NCI-H187 treated with DMSO at 0.1 percent for 48 hours (cell line): ENCODE measurements around the gene SPAAR.
"Not testable (repeated sequence)": the region's sequence is repeated elsewhere in the genome, so short reads cannot be mapped to it uniquely, and the experiment has no call there.

Experiments used
- DNase-seq: peaks from one replicate; lab custom pipeline; 2025; lab: John Stamatoyannopoulos, UW

Gene SPAAR

GRCh38 chr9:35904338-35904737, 5.0 kb upstream of the SPAAR start:
- DNase-seq, result no peak

DNA sequence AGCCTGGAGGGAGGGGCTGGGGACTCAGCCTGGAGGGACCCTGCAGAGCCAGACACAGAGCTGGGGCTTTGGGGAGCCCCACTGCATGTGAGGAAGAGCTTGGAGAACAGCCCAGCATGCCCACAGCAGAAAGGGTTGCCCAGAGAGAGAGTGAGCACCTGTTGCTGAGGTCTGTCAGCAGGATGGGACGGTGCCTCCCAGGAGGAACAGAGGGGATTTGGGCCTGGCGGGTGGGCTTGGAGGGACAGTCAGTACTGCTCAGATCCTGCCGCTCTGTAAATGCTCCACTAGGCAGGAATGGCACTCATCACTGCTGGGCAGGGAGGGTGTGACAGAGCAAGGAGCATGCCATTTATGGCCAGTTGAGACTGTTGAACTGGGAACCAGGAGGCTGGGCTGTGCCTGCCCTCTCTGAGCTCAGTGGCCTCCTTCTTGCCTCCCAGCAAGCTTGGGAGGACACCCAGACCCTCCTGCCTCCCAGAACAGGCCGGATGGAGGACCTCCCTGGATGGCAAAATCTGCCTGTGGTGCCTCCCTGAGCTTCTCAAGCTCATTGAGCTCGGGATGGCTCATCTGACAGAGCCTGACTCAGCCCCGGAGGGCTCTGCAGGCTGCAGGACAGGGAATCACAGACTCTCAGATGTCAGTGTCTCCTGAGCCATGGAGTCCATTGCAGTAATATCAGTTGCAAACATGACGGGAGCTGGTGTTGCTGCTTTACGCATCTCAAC, 4.1 kb upstream of the SPAAR start:
- no peak for DNase-seq

DNA sequence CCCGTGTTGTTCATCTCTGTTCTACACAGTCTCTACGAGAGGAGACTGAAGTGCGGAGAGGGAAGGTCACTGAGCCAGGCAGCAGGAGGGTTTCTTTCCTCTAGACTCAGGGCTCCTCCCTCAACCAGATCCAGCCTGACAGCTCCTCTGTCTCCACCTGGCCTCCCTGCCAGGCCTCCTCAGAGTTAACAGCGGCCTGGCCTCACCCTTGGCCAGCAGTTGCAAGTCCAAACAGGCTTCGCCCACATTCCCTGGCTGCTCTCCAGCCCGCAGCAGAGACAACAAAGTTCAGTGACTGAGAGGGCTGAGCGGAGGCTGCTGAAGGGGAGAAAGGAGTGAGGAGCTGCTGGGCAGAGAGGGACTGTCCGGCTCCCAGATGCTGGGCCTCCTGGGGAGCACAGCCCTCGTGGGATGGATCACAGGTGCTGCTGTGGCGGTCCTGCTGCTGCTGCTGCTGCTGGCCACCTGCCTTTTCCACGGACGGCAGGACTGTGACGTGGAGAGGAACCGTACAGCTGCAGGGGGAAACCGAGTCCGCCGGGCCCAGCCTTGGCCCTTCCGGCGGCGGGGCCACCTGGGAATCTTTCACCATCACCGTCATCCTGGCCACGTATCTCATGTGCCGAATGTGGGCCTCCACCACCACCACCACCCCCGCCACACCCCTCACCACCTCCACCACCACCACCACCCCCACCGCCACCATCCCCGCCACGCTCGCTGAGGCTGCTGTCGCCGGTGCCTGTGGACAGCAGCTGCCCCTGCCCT, 3.2 kb upstream of the SPAAR start, which contains the start of gene HRCT1:
HRCT1 (plus strand) TSS at position 291 of the 768 bp plus-strand sequence; CDS start at position 377, 86 bp downstream.
- DNase-seq, result no peak

DNA sequence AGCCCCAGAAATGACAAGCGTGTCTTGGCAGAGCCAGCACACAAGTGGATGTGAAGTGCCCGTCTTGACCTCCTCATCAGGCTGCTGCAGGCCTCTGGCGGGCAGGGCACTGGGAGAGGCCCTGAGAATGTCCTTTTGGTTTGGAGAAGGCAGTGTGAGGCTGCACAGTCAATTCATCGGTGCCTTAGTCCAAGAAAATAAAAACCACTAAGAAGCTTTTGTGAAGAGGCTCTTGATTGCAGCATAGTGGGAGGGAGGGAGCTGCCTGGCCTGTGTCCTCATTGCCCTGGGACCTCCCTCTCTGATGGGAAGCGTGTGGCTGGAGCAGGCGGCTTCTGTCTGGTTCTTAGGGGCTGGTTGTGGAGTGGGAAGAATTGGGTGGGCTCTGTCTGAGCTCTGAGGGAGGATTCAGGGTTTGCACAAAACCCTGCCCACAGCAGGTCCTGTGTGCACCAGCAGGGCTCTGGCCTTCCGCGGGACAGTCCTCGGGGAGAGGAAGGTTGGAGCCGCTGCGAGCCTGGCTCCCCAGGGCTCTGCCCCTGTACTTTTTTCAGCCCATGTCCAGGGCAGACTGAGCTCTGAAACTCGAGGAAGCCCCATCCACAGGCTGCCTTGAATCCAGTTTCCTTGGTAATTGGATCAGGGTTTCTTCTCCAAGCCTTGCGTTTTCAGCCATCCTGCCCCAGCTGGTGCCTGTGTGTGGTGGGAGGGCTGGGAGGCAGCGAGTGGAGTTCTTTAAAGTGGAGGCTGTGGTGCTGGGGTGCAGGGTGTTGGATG, 2.2 kb upstream of the SPAAR start:
- no peak for DNase-seq

- no peak for DNase-seq
Measured at GRCh38 chr9:35907711-35908503, 1.4 kb upstream of the SPAAR start.

DNA sequence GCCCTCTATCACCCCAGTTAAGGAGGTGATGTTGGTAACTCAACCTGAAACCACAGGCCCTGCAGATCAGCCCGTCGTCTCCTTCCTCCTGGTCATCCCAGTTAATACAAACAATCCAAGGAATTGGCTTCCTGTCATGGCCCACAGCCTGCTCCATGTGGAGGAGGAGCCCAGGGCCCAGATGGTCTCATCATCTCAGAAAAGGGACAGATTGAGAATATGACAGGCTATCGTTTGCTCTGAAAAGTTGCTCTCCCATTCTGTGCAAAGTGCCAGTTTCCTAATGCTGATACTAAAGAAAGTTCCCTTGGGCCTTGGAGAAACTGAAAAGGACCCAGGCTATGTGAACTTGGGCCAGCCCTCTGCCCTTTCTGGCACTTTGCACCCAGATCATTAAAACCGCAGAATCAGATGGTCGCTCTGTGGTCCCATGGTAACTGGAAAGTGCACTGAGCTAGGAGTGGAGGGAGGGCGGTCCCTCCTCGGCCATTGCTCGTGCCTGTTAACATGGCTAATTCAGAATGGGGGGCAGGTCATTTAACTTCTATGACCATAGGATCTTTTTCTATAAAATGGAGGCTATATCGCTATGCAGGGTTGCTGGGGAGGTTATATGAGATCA, 675 bp upstream of the SPAAR start:
- DNase-seq, result no peak

- DNase-seq, result no peak
Measured at GRCh38 chr9:35909687-35910612, 660 bp downstream of the SPAAR start.

DNA sequence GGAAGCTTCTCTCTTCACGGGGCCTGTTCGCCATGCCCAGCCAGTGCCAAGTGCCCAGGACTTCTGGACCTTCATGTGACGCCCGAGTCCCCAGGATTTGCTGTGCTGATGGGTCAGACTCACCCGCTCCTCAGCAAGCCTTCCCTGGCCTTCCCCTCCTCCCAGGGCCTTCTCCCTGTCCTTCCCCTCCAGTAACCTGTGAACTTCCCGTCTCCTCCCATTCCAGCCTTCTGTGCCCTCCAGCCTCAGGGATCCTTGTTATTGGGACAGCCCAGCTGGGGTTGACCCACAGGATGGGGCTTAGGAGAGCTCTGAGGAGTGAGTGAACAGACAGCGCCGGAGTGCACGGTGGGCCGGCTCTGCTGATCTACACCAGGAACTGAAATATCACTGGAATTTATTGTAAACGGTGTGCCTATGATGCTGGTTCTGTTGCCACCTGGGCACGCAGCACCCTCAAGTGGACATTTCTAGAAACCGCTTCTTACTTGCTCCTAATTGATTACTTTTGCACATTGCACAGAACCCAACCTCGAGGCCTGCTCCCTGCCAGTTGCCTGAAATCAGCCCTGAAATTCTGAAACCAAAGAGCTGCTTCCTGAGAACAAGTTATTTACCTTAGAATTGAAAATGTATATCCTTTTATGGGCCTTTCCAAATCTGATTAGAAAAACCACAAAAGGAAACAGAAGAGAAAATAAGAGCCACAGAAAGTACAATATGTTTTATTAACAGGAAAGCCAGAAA, 1.5 kb downstream of the SPAAR start:
- no peak for DNase-seq

DNA sequence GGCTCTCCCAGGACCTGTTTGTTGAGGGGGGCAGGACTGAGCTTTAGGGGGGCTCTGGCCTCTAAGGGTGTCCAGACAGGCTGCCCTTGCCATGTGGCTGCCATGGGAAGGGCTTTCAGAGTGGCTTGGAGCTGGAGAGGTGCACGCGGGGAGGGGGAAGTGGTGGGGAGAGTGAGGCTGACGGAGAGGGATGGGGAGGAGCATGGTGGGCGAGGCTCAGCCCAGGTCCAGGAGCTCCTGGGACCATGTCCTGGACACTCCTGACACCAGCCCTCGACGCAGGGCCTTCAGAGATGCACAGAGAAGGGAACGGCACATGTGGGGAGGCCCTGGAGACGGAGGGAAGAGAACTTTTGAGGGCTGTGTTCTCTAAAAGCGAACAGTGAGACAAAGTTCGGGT, 2.4 kb downstream of the SPAAR start:
- no peak for DNase-seq

GRCh38 chr9:35912791-35913400, 3.6 kb downstream of the SPAAR start:
- no peak for DNase-seq

GRCh38 chr9:35913429-35913828, 4.1 kb downstream of the SPAAR start:
- DNase-seq, result not testable (repeated sequence)

- no peak for DNase-seq
Measured at GRCh38 chr9:35914301-35914807, 5.1 kb downstream of the SPAAR start.

DNA sequence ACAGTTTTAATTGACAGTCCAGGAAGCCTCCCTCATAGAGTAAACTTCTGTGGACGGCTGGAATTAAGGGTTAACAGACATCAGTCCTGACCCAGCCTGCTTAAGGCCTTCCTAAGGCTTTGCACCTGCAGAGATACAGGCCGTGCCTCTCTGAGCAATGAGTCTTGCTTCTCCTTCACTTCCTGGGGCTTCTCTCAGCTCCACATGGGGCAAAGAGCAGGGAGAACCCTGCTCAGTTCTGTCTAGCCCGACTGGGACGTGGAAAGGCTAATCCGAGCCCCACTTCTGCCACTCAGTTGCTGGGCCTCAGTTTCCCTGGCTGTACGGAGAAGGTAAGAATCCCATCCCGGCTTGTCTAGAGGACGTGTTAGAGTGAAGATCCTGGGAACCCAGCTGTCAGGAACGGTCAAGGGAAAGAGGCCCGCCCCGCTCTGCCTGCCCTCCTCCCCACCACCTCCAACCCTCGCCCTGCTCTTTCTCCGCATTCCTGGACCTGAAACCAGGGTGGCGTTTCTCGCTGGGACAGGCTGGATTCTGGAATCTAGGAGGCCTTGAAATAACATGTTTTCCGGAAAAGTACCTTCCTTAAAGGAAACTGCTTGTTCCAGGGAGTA, 6.5 kb downstream of the SPAAR start:
- no peak for DNase-seq

DNA sequence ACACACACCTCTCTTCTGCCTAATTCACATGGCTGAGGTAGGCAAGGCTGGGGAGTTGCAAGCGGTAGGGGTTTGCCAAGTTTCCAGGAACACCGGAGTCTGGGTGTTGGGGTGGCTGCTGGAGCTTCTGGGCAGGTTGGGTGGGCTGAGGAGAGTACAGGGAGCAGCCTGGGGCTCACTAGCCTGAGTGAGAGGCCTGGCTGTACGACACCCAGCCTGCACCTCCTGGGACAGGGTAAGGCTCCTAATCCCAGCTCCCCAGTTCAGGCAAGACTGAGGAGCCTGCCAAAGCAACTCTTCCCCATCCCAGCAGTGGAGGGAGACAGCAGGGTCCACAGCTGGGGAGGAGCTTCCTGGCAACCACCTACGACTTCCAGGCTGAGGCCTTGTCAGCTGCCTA, 8.0 kb downstream of the SPAAR start:
- DNase-seq, result no peak

DNA sequence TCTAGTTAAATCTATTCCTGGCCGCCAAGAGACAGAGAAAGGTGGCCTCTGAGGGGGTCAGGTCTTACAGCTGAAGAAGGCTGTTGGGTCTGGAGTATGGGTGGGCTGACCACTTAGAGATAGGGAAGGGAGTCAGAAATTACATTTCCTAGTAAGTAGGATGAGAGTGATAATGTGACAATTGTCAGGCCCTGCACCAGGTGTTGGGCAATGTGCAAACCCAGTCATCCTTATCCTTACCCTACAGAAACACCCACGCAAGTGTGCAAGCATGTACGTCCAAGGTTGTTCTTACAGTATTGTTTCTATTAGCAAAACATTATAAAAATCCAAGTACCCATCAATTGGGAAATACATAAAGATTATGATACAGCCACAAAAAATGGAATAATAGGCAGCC, 9.5 kb downstream of the SPAAR start:
- DNase-seq, result no peak

- DNase-seq, result no peak
Measured at GRCh38 chr9:35919212-35920008, 10.1 kb downstream of the SPAAR start.

- no peak for DNase-seq
Measured at GRCh38 chr9:35920051-35920620, 10.8 kb downstream of the SPAAR start.
